SK-N-SH (cell line): ENCODE measurements around the gene MTMR11. TPM values are rescaled to one million over a fixed set of nuclear protein-coding genes. Genes with fewer than 3 reads are reported as not detected.

Source experiments
- CTCF ChIA-PET: fragments of 300-600, 350-600 bp; formaldehyde crosslinking; extraction: SDS; loops from one replicate; lab custom pipeline; 2021; lab: Yijun Ruan, JAX
- POLR2A ChIA-PET: fragments of 350-600 bp; sonication (Branson Sonifier 250); formaldehyde crosslinking; extraction: SDS; loops from one replicate; lab custom pipeline; 2020; ENCODE audit warnings: antibody characterized with exemption, inconsistent platforms; lab: Yijun Ruan, JAX
- DNase-seq: peaks from one replicate; pipeline ENCODE4 v3.0.0; 2012
- H2AFZ ChIP-seq: fragments of 200-600 bp; sonication (generic); 2 replicates; pipeline ENCODE4 v1.8.1; 2016; ENCODE audit warnings: antibody characterized with exemption, mild to moderate bottlenecking, low read depth
- H3F3A ChIP-seq: fragments of 200-600 bp; sonication (generic); replicated peaks from 2 replicates; pipeline ENCODE3; 2016; ENCODE audit warnings: antibody characterized with exemption, mild to moderate bottlenecking; ENCODE audit not compliant: insufficient read depth
- H3K27ac ChIP-seq, 2 experiments: fragments of 200-500 bp in 1 of 2; fragments of 200-600 bp in 1 of 2; sonication (Bioruptor generic) in 1 of 2; sonication (generic), shearing (Covaris generic) in 1 of 2; 2 replicates each; pipeline versions ENCODE4 v1.5.1 to v1.6.1; 2014 to 2016; ENCODE audit warnings: low read depth in 2 of 2, inconsistent platforms in 1 of 2, low read length in 1 of 2, mild to moderate bottlenecking in 1 of 2, mixed read lengths in 1 of 2
- H3K27me3 ChIP-seq: fragments of 200-600 bp; sonication (generic), shearing (Covaris generic); 2 replicates; pipeline ENCODE4 v1.6.1; 2016; ENCODE audit warnings: mixed run types; ENCODE audit not compliant: insufficient read depth
- H3K36me3 ChIP-seq, 2 experiments: fragments of 200-500 bp in 1 of 2; fragments of 200-600 bp in 1 of 2; sonication (Bioruptor generic) in 1 of 2; sonication (generic) in 1 of 2; replicated peaks in 1 of 2; 2 replicates each; pipeline versions ENCODE3 to v1.5.1; 2014 to 2016; ENCODE audit warnings: low read length in 1 of 2, mild to moderate bottlenecking in 1 of 2; ENCODE audit not compliant: insufficient read depth in 2 of 2, control insufficient read depth in 1 of 2
- H3K4me1 ChIP-seq, 2 experiments: fragments of 200-500 bp in 1 of 2; fragments of 200-600 bp in 1 of 2; sonication (Bioruptor generic) in 1 of 2; sonication (generic), shearing (Covaris generic) in 1 of 2; 2 replicates each; pipeline versions ENCODE4 v1.5.1 to v1.6.1; 2014 to 2016; ENCODE audit warnings: low read depth in 1 of 2, low read length in 1 of 2, mixed run types in 1 of 2; ENCODE audit not compliant: insufficient read depth in 2 of 2, control insufficient read depth in 1 of 2
- H3K4me2 ChIP-seq: fragments of 200-600 bp; sonication (generic), shearing (Covaris generic); 2 replicates; pipeline ENCODE4 v1.6.1; 2017; ENCODE audit warnings: mixed run types
- H3K4me3 ChIP-seq, 2 experiments: fragments of 200-500 bp in 1 of 2; fragments of 200-600 bp in 1 of 2; sonication (Bioruptor generic) in 1 of 2; sonication (generic), shearing (Covaris generic) in 1 of 2; 2 replicates each; pipeline versions ENCODE4 v1.5.1 to v1.8.1; 2014 to 2016; ENCODE audit warnings: low read depth in 2 of 2, inconsistent platforms in 1 of 2, low read length in 1 of 2, mild to moderate bottlenecking in 1 of 2, mixed read lengths in 1 of 2, moderate library complexity in 1 of 2
- H3K79me2 ChIP-seq: fragments of 200-600 bp; sonication (generic); 2 replicates; pipeline ENCODE4 v1.8.1; 2017; ENCODE audit warnings: mild to moderate bottlenecking; ENCODE audit not compliant: insufficient read depth
- H3K9ac ChIP-seq: fragments of 200-600 bp; sonication (generic); 2 replicates; pipeline ENCODE4 v1.6.1; 2017; ENCODE audit warnings: mixed run types
- H3K9me2 ChIP-seq: fragments of 200-600 bp; sonication (generic); 2 replicates; pipeline ENCODE4 v1.6.1; 2017; ENCODE audit warnings: mixed run types
- H3K9me3 ChIP-seq: fragments of 200-600 bp; sonication (generic); 2 replicates; pipeline ENCODE4 v1.6.1; 2017; ENCODE audit warnings: mixed run types, mild to moderate bottlenecking, moderate library complexity
- H4K20me1 ChIP-seq: fragments of 200-600 bp; sonication (generic); 2 replicates; pipeline ENCODE4 v1.6.1; 2017; ENCODE audit warnings: mild to moderate bottlenecking, mixed run types; ENCODE audit not compliant: insufficient read depth
- CTCF ChIP-seq: fragments of 200-600 bp; sonication (generic); IDR thresholded peaks from 2 replicates; pipeline ENCODE4 v1.6.1; 2017; ENCODE audit warnings: antibody characterized with exemption, mild to moderate bottlenecking, moderate library complexity
- ELF1 ChIP-seq: IDR thresholded peaks from 2 replicates; pipeline ENCODE4 v1.4.0; 2012
- EP300 ChIP-seq, 2 experiments: IDR thresholded peaks; 2 replicates each; pipeline versions ENCODE4 v1.4.0 to v1.6.1; 2012; ENCODE audit warnings: borderline replicate concordance in 1 of 2, low read depth in 1 of 2, low read length in 1 of 2
- EZH2phosphoT487 ChIP-seq: fragments of 200-600 bp; sonication (generic); IDR thresholded peaks from 2 replicates; pipeline ENCODE4 v1.6.1; 2017; ENCODE audit warnings: low read depth, mixed run types, mild to moderate bottlenecking, antibody characterized with exemption, moderate library complexity, borderline replicate concordance
- FOSL2 ChIP-seq: IDR thresholded peaks from 2 replicates; pipeline ENCODE4 v1.4.0; 2012; ENCODE audit warnings: low read depth, mild to moderate bottlenecking, moderate library complexity, borderline replicate concordance
- FOXM1 ChIP-seq: IDR thresholded peaks from 2 replicates; pipeline ENCODE4 v1.4.0; 2012; ENCODE audit warnings: low read depth, mild to moderate bottlenecking
- GATA2 ChIP-seq: sonication (generic); formaldehyde crosslinking; IDR thresholded peaks from 2 replicates; pipeline ENCODE4 v1.5.0; 2020; ENCODE audit warnings: mild to moderate bottlenecking, missing genetic modification reagents
- IRF3 ChIP-seq: fragments of 150-350 bp; IDR thresholded peaks from 2 replicates; pipeline ENCODE4 v1.6.1; 2016; ENCODE audit warnings: mild to moderate bottlenecking, low read depth, low read length
- JUND ChIP-seq: IDR thresholded peaks from 2 replicates; pipeline ENCODE4 v1.4.0; 2012
- MEF2A ChIP-seq: IDR thresholded peaks from 2 replicates; pipeline ENCODE4 v1.4.0; 2012; ENCODE audit warnings: low read depth, borderline replicate concordance
- MXI1 ChIP-seq: IDR thresholded peaks from 2 replicates; pipeline ENCODE4 v1.6.1; 2012; ENCODE audit warnings: mild to moderate bottlenecking, low read depth, low read length, improper control_type of control experiment
- NFIC ChIP-seq: IDR thresholded peaks from 2 replicates; pipeline ENCODE4 v1.4.0; 2012; ENCODE audit warnings: borderline replicate concordance
- RCOR1 ChIP-seq: fragments of 150-350 bp; IDR thresholded peaks from 2 replicates; pipeline ENCODE4 v1.6.1; 2017; ENCODE audit warnings: antibody characterized with exemption, low read length
- REST ChIP-seq: IDR thresholded peaks from 2 replicates; pipeline ENCODE4 v1.6.1; 2012; ENCODE audit warnings: mild to moderate bottlenecking, low read depth, low read length, moderate library complexity
- RFX5 ChIP-seq: IDR thresholded peaks from 2 replicates; pipeline ENCODE4 v1.6.1; 2012; ENCODE audit warnings: mild to moderate bottlenecking, improper control_type of control experiment, low read length
- TAF1 ChIP-seq: IDR thresholded peaks from 2 replicates; pipeline ENCODE4 v1.6.1; 2012; ENCODE audit warnings: low read depth, mild to moderate bottlenecking, low read length, moderate library complexity, borderline replicate concordance
- TCF12 ChIP-seq: IDR thresholded peaks from 2 replicates; pipeline ENCODE4 v1.4.0; 2012
- YY1 ChIP-seq: IDR thresholded peaks from 2 replicates; pipeline ENCODE4 v1.4.0; 2012; ENCODE audit warnings: low read depth, mild to moderate bottlenecking
- ZBTB33 ChIP-seq: IDR thresholded peaks from 2 replicates; pipeline ENCODE4 v1.4.0; 2012; ENCODE audit warnings: low read depth, borderline replicate concordance
- WGBS: methylation state at CpG from one replicate; pipeline ENCODE4 v1.1.6; 2017; ENCODE audit warnings: low lambda C conversion rate; 5-methylcytosine and 5-hydroxymethylcytosine counted together
- polyA plus RNA-seq, 3 experiments: library from polyadenylated mRNA; depleted of rRNA; stranded (reverse); fragments of >200 nt; gene quantifications; 2 replicates each; pipeline ENCODE4 v1.2.3, GENCODE V29; 2012

The MTMR11 gene
- polyA plus RNA-seq, 1 of the 3 experiments (the other 2 are of a cell fraction): 9.4 TPM

- Histone ChIP-seq H3K36me3 (peaks cover 49 to 73% of the 10 kb centered on the region in 2 experiments), H3K27ac (no peak overlapping the region), H3K4me3 (no peak overlapping the region), H3K27me3 (no peaks in the 10 kb centered on the region), H3K9me2 (no peaks in the 10 kb centered on the region), H3K4me1 (0 out of 4 replicates have a peak, but pooled peaks cover 0 to 3% of the 10 kb centered on the region in 2 experiments), H3K79me2 (no peaks in the 10 kb centered on the region), H3K4me2 (no peak overlapping the region), H4K20me1 (no peaks in the 10 kb centered on the region), H2AFZ (no peak overlapping the region), H3K9me3 (no peaks in the 10 kb centered on the region), H3K9ac (no peak overlapping the region), H3F3A (peaks cover 32% of the 10 kb centered on the region)
- TF ChIP-seq TCF12 (no peak), FOXM1 (no peak), TAF1 (no peak), JUND (no peak), EZH2phosphoT487 (no peak), GATA2 (no peak), RCOR1 (no peak), MEF2A (no peak), FOSL2 (no peak), NFIC (no peak), MXI1 (no peak), YY1 (no peak), IRF3 (no peak), RFX5 (no peak), ELF1 (no peak)
- ChIA-PET POLR2A (no interaction called here), CTCF (interaction anchor here (0.9 to 2.1 kb wide), 2 partner anchors 85 to 203 kb away, joined by 3 to 10 read pairs; no protein-coding TSS in a partner anchor)
- 98% methylated on average over 3 of the region's 3 CpGs for WGBS
- DNase-seq: no peak
Measured at GRCh38 chr1:149965440-149965839, 28.8 kb upstream of the MTMR11 start.

GRCh38 chr1:149963358-149963757 lies 26.7 kb upstream of the MTMR11 start:
- H3F3A ChIP-seq: peaks cover 32% of the 10 kb centered on the region
- no peaks in the 10 kb centered on the region for H3K9me2 ChIP-seq
- H3K4me1 ChIP-seq: 0 out of 4 replicates have a peak, but pooled peaks cover 0 to 3% of the 10 kb centered on the region in 2 experiments
- H4K20me1 ChIP-seq: no peaks in the 10 kb centered on the region
- no peak for DNase-seq
- H3K9me3 ChIP-seq: no peaks in the 10 kb centered on the region
- peaks cover 55 to 77% of the 10 kb centered on the region in 2 experiments for H3K36me3 ChIP-seq
- WGBS: 78% methylated on average over 3 of the region's 3 CpGs
- no peak overlapping the region for H3K4me2 ChIP-seq
- H3K27ac ChIP-seq: peak overlapping the region; percentile 11 to 21; a peak in 2 of 4 replicates
- TF ChIP-seq CTCF: no peak
- TF ChIP-seq NFIC: no peak
- no peak for TF ChIP-seq REST
- TF ChIP-seq JUND: no peak
- TF ChIP-seq EP300 (IDR thresholded peaks at IDR 0.05; ENCODE audit: borderline replicate concordance in 1 of 2, low read depth in 1 of 2, low read length in 1 of 2): no peak
- TF ChIP-seq FOXM1: no peak
- TF ChIP-seq RFX5: no peak
- TF ChIP-seq ZBTB33: no peak
- H3K27me3 ChIP-seq: no peaks in the 10 kb centered on the region
- POLR2A ChIA-PET: no interaction called here
- H3K9ac ChIP-seq: no peak overlapping the region
- no peaks in the 10 kb centered on the region for H3K79me2 ChIP-seq
- H3K4me3 ChIP-seq: no peak overlapping the region
- CTCF ChIA-PET: interaction anchor here (0.8 to 4.3 kb wide), 5 partner anchors 74 to 206 kb away, joined by 4 to 31 read pairs (median 6); no protein-coding TSS in a partner anchor
- no peak overlapping the region for H2AFZ ChIP-seq
